ENCODE measurements around the gene SLC23A2.
"Not testable (repeated sequence)": the region's sequence is repeated elsewhere in the genome, so short reads cannot be mapped to it uniquely, and the experiment has no call there.

Gene SLC23A2

GRCh38 chr20:5008759-5009158 is 7.4 kb upstream of the SLC23A2 start:
- DNase-seq: no peak

GRCh38 chr20:5005326-5005725 is 4.0 kb upstream of the SLC23A2 start:
- DNase-seq: no peak

GRCh38 chr20:5004825-5005224 is 3.5 kb upstream of the SLC23A2 start:
- DNase-seq: not testable (repeated sequence)

GRCh38 chr20:5003626-5004025 is 2.3 kb upstream of the SLC23A2 start:
- no peak for DNase-seq

- peak in 7 of 51 donors; percentile 2 to 41 (median 8) for DNase-seq
These were observed 735 bp upstream of the SLC23A2 start for GRCh38 chr20:5002077-5002413.

- peak in 46 of 51 donors; percentile 10 to 81 (median 50) for DNase-seq
These were observed 792 bp downstream of the SLC23A2 start for GRCh38 chr20:5000263-5001173.

- no peak for DNase-seq
These were observed 1.5 kb downstream of the SLC23A2 start for GRCh38 chr20:4999788-5000187.

- DNase-seq: no peak
These were observed 3.1 kb downstream of the SLC23A2 start for GRCh38 chr20:4998160-4998651.

- no peak for DNase-seq
These were observed 4.1 kb downstream of the SLC23A2 start for GRCh38 chr20:4997222-4997621.

- DNase-seq: no peak
These were observed 11.7 kb downstream of the SLC23A2 start for GRCh38 chr20:4989570-4989969.

GRCh38 chr20:4987130-4987529 is 14.2 kb downstream of the SLC23A2 start:
- DNase-seq: no peak

- no peak for DNase-seq
These were observed 15.7 kb downstream of the SLC23A2 start for GRCh38 chr20:4985658-4986057.

GRCh38 chr20:4982281-4982680 is 19.0 kb downstream of the SLC23A2 start:
- no peak for DNase-seq

- DNase-seq: no peak
These were observed 21.4 kb downstream of the SLC23A2 start for GRCh38 chr20:4979841-4980410.

- DNase-seq: no peak
These were observed 23.0 kb downstream of the SLC23A2 start for GRCh38 chr20:4978050-4978918.

GRCh38 chr20:4976014-4976413 is 25.3 kb downstream of the SLC23A2 start:
- DNase-seq: not testable (repeated sequence)

GRCh38 chr20:4973330-4974097 is 27.8 kb downstream of the SLC23A2 start:
- DNase-seq: peak in 5 of 51 donors; percentile 4 to 19 (median 12)

GRCh38 chr20:4972506-4973251 is 28.6 kb downstream of the SLC23A2 start:
- no peak for DNase-seq

GRCh38 chr20:4971064-4971463 is 30.2 kb downstream of the SLC23A2 start:
- no peak for DNase-seq

GRCh38 chr20:4967752-4968477 is 33.4 kb downstream of the SLC23A2 start:
- no peak for DNase-seq
